Anterior cingulate cortex (tissue), 58 donors: ENCODE results near the gene CREBBP.

Experiments used
- DNase-seq, 58 donors: peaks; one replicate each; lab custom pipeline; 2025; lab: John Stamatoyannopoulos, UW

The CREBBP gene

GRCh38 chr16:3774156-3774767, 106.3 kb downstream of the CREBBP start:
- DNase-seq, result peak in 20 of 58 donors; percentile 5 to 77 (median 21)

GRCh38 chr16:3773663-3774062, 106.8 kb downstream of the CREBBP start:
- no peak for DNase-seq

GRCh38 chr16:3771513-3771912, 109.0 kb downstream of the CREBBP start:
- DNase-seq, result no peak

- DNase-seq, result no peak
These were observed 110.0 kb downstream of the CREBBP start for GRCh38 chr16:3770530-3770929.

GRCh38 chr16:3769942-3770341, 110.6 kb downstream of the CREBBP start:
- no peak for DNase-seq

GRCh38 chr16:3769013-3769412, 111.5 kb downstream of the CREBBP start:
- no peak for DNase-seq

GRCh38 chr16:3767333-3767986, 113.1 kb downstream of the CREBBP start:
- DNase-seq, result no peak

GRCh38 chr16:3766177-3766576, 114.3 kb downstream of the CREBBP start:
- DNase-seq, result no peak

GRCh38 chr16:3764409-3764808, 116.1 kb downstream of the CREBBP start:
- no peak for DNase-seq

- peak in 2 of 58 donors; percentile 14 to 28 for DNase-seq
These were observed 118.3 kb downstream of the CREBBP start for GRCh38 chr16:3762107-3762750.

GRCh38 chr16:3761375-3762106, 119.0 kb downstream of the CREBBP start:
- DNase-seq, result peak in 2 of 58 donors; percentile 15 to 28

- DNase-seq, result no peak
These were observed 120.0 kb downstream of the CREBBP start for GRCh38 chr16:3760518-3760917.

- no peak for DNase-seq
These were observed 120.8 kb downstream of the CREBBP start for GRCh38 chr16:3759736-3760135.

- DNase-seq, result no peak
These were observed 124.4 kb downstream of the CREBBP start for GRCh38 chr16:3756113-3756512.

- DNase-seq, result no peak
These were observed 125.3 kb downstream of the CREBBP start for GRCh38 chr16:3755249-3755648.

GRCh38 chr16:3754772-3755171, 125.7 kb downstream of the CREBBP start:
- DNase-seq, result no peak

- no peak for DNase-seq
These were observed 126.3 kb downstream of the CREBBP start for GRCh38 chr16:3754081-3754703.

GRCh38 chr16:3752984-3753383, 127.5 kb downstream of the CREBBP start:
- no peak for DNase-seq

GRCh38 chr16:3751878-3752277, 128.6 kb downstream of the CREBBP start:
- no peak for DNase-seq

- DNase-seq, result peak in 1 of 58 donors; percentile 15
These were observed 132.2 kb downstream of the CREBBP start for GRCh38 chr16:3748307-3748706.
